H1 (cell line): ENCODE data around the gene ZNF839. TPM values are rescaled to one million over a fixed set of nuclear protein-coding genes. Genes with fewer than 3 reads are reported as not detected.

ENCODE experiments used
- CTCF ChIA-PET: fragments of 300-600 bp; sonication (Branson Sonifier 250); formaldehyde crosslinking; loops from one replicate; lab custom pipeline; 2021; ENCODE audit not compliant: partially characterized antibody; lab: Charles Lee
- POLR2A ChIA-PET: fragments of 300-600 bp; sonication (Branson Sonifier 250); formaldehyde crosslinking; loops from one replicate; lab custom pipeline; 2021; ENCODE audit warnings: inconsistent platforms; ENCODE audit not compliant: partially characterized antibody; lab: Charles Lee
- DNase-seq, 2 experiments: peaks; one replicate each; pipeline versions ENCODE4 v3.0.0 to v3.0.0-alpha.2; 2010 to 2022; ENCODE audit warnings: low spot score in 2 of 2, low read depth in 1 of 2, mixed read lengths in 1 of 2
- FAIRE-seq: peaks from 2 replicates; lab custom pipeline; 2011; peaks lifted over from hg19 to GRCh38; lab: Jason Lieb, UNC
- H2AFZ ChIP-seq: 2 replicates; pipeline ENCODE4 v1.8.1; 2012; ENCODE audit warnings: low read length, inconsistent platforms
- H2AK5ac ChIP-seq: 2 replicates; pipeline ENCODE4 v1.6.1; 2013; ENCODE audit warnings: low read depth, low read length
- H2BK120ac ChIP-seq: replicated peaks from 2 replicates; pipeline ENCODE3; 2013; ENCODE audit warnings: low read depth, low read length, inconsistent platforms
- H2BK12ac ChIP-seq: 2 replicates; pipeline ENCODE4 v1.6.1; 2013; ENCODE audit warnings: low read depth, low read length
- H2BK15ac ChIP-seq: 2 replicates; pipeline ENCODE4 v1.6.1; 2013; ENCODE audit warnings: low read length
- H2BK20ac ChIP-seq: 2 replicates; pipeline ENCODE4 v1.6.1; 2013; ENCODE audit warnings: low read length
- H2BK5ac ChIP-seq: 2 replicates; pipeline ENCODE4 v1.6.1; 2013; ENCODE audit warnings: low read depth, low read length
- H3K14ac ChIP-seq: 2 replicates; pipeline ENCODE4 v1.6.1; 2013; ENCODE audit warnings: inconsistent platforms; ENCODE audit not compliant: insufficient read length
- H3K18ac ChIP-seq: 2 replicates; pipeline ENCODE4 v1.6.1; 2013; ENCODE audit warnings: low read length; ENCODE audit errors: extremely low read depth
- H3K23ac ChIP-seq: 2 replicates; pipeline ENCODE4 v1.6.1; 2013; ENCODE audit warnings: inconsistent platforms; ENCODE audit not compliant: insufficient read length
- H3K23me2 ChIP-seq: 2 replicates; pipeline ENCODE4 v1.6.1; 2013; ENCODE audit warnings: low read depth, low read length
- H3K27ac ChIP-seq: 2 replicates; pipeline ENCODE4 v1.6.1; 2011; ENCODE audit warnings: low read depth, low read length, inconsistent platforms
- H3K27me3 ChIP-seq, 4 experiments: replicated peaks in 1 of 4; 1 replicate in 1 of 4; 2 replicates in 3 of 4; pipeline versions ENCODE4 v1.6.1 to v1.8.1; 2011 to 2013; ENCODE audit warnings: low read length in 3 of 4, mild to moderate bottlenecking in 3 of 4, inconsistent platforms in 2 of 4, mixed read lengths in 2 of 4, moderate library complexity in 1 of 4; ENCODE audit not compliant: control insufficient read depth in 3 of 4, insufficient read depth in 3 of 4; ENCODE audit errors: extremely low read depth in 1 of 4
- H3K36me3 ChIP-seq, 4 experiments: 2 replicates each; pipeline versions ENCODE4 v1.6.1 to v1.8.1; 2011 to 2013; ENCODE audit warnings: mild to moderate bottlenecking in 4 of 4, low read length in 3 of 4, moderate library complexity in 2 of 4, control low read depth in 1 of 4, inconsistent platforms in 1 of 4; ENCODE audit not compliant: insufficient read depth in 4 of 4, control insufficient read depth in 2 of 4
- H3K4ac ChIP-seq: replicated peaks from 2 replicates; pipeline ENCODE3; 2013; ENCODE audit warnings: low read length, low read depth, mixed read lengths, inconsistent platforms; ENCODE audit not compliant: insufficient read length
- H3K4me1 ChIP-seq, 4 experiments: replicated peaks in 1 of 4; 1 replicate in 1 of 4; 2 replicates in 3 of 4; pipeline versions ENCODE4 v1.6.1 to v1.8.1; 2011 to 2013; ENCODE audit warnings: low read length in 3 of 4, inconsistent platforms in 2 of 4, mixed read lengths in 1 of 4; ENCODE audit not compliant: insufficient read depth in 4 of 4, control insufficient read depth in 3 of 4
- H3K4me2 ChIP-seq, 2 experiments: 2 replicates each; pipeline versions ENCODE4 v1.6.1 to v1.8.1; 2011 to 2013; ENCODE audit warnings: low read depth in 2 of 2, low read length in 2 of 2, control low read depth in 1 of 2, inconsistent platforms in 1 of 2, mild to moderate bottlenecking in 1 of 2; ENCODE audit not compliant: insufficient read depth in 1 of 2
- H3K4me3 ChIP-seq, 4 experiments: fragments of 200-600, 300-600 bp in 1 of 4; sonication (generic), shearing (Covaris generic), sonication (Bioruptor Twin) in 1 of 4; 2 replicates each; pipeline versions ENCODE4 v1.5.1 to v1.8.1; 2011 to 2016; ENCODE audit warnings: low read length in 4 of 4, low read depth in 3 of 4, control low read depth in 2 of 4, inconsistent platforms in 2 of 4, mild to moderate bottlenecking in 2 of 4, mixed read lengths in 1 of 4, moderate library complexity in 1 of 4; ENCODE audit not compliant: insufficient read depth in 2 of 4; ENCODE audit errors: extremely low read depth in 1 of 4
- H3K56ac ChIP-seq: replicated peaks from 2 replicates; pipeline ENCODE3; 2013; ENCODE audit warnings: low read depth, mild to moderate bottlenecking, mixed read lengths, low read length, inconsistent platforms; ENCODE audit not compliant: insufficient read length
- H3K79me1 ChIP-seq: 2 replicates; pipeline ENCODE4 v1.6.1; 2013; ENCODE audit warnings: low read depth, low read length, control low read depth
- H3K79me2 ChIP-seq, 2 experiments: 2 replicates each; pipeline versions ENCODE4 v1.6.1 to v1.8.1; 2012 to 2013; ENCODE audit warnings: low read length in 2 of 2, mild to moderate bottlenecking in 2 of 2, inconsistent platforms in 1 of 2; ENCODE audit not compliant: insufficient read depth in 2 of 2, control insufficient read depth in 1 of 2
- H3K9ac ChIP-seq, 4 experiments: replicated peaks in 1 of 4; 1 replicate in 1 of 4; 2 replicates in 3 of 4; pipeline versions ENCODE4 v1.6.1 to v1.8.1; 2011 to 2013; ENCODE audit warnings: low read depth in 3 of 4, low read length in 3 of 4, control low read depth in 2 of 4, mild to moderate bottlenecking in 2 of 4, moderate library complexity in 2 of 4, inconsistent platforms in 1 of 4; ENCODE audit errors: extremely low read depth in 1 of 4
- H3K9me3 ChIP-seq, 2 experiments: 2 replicates each; pipeline versions ENCODE4 v1.6.1 to v1.8.1; 2012 to 2013; ENCODE audit warnings: mild to moderate bottlenecking in 2 of 2, moderate library complexity in 2 of 2, control low read depth in 1 of 2, inconsistent platforms in 1 of 2, low read depth in 1 of 2, low read length in 1 of 2, mixed read lengths in 1 of 2; ENCODE audit not compliant: insufficient read depth in 2 of 2
- H4K20me1 ChIP-seq, 2 experiments: replicated peaks in 1 of 2; 2 replicates each; pipeline versions ENCODE3 to v1.8.1; 2011 to 2013; ENCODE audit warnings: inconsistent platforms in 2 of 2, low read length in 2 of 2, mild to moderate bottlenecking in 1 of 2; ENCODE audit not compliant: insufficient read depth in 2 of 2, control insufficient read depth in 1 of 2
- H4K5ac ChIP-seq: 2 replicates; pipeline ENCODE4 v1.6.1; 2013; ENCODE audit warnings: low read length, low read depth, mixed read lengths, inconsistent platforms; ENCODE audit not compliant: insufficient read length
- H4K8ac ChIP-seq: 2 replicates; pipeline ENCODE4 v1.8.0; 2013; ENCODE audit warnings: mild to moderate bottlenecking, moderate library complexity, low read length, inconsistent platforms; ENCODE audit not compliant: insufficient read depth; ENCODE audit errors: extremely low read depth
- H4K91ac ChIP-seq: replicated peaks from 2 replicates; pipeline ENCODE3; 2013; ENCODE audit warnings: low read length, mixed read lengths, inconsistent platforms; ENCODE audit not compliant: insufficient read length
- EP300 ChIP-seq, 2 experiments: IDR thresholded peaks; 1 replicate in 1 of 2; 2 replicates in 1 of 2; pipeline ENCODE4 v1.6.1; 2011 to 2012; ENCODE audit warnings: low read depth in 2 of 2, low read length in 2 of 2, mild to moderate bottlenecking in 2 of 2, borderline replicate concordance in 1 of 2, inconsistent platforms in 1 of 2, moderate library complexity in 1 of 2
- JUN ChIP-seq: IDR thresholded peaks from 2 replicates; pipeline ENCODE4 v1.6.1; 2011; ENCODE audit warnings: low read depth, mild to moderate bottlenecking, improper control_type of control experiment, low read length
- RFX5 ChIP-seq: IDR thresholded peaks from 2 replicates; pipeline ENCODE4 v1.6.1; 2011; ENCODE audit warnings: low read depth, low read length, improper control_type of control experiment, borderline replicate concordance
- TEAD4 ChIP-seq: IDR thresholded peaks from 2 replicates; pipeline ENCODE4 v1.6.1; 2012; ENCODE audit warnings: low read depth, low read length, inconsistent platforms, mixed read lengths
- WGBS, 2 experiments: shearing (Covaris generic) in 1 of 2; methylation state at CpG; one replicate each; pipeline versions ENCODE4 v1.1.6 to v1.1.7; 2013 to 2015; ENCODE audit warnings: low lambda C conversion rate in 2 of 2, mixed read lengths in 2 of 2, inconsistent platforms in 1 of 2, low coverage in 1 of 2, missing lambda C conversion rate in 1 of 2; ENCODE audit not compliant: insufficient replicate concordance in 2 of 2, insufficient coverage in 1 of 2, insufficient read length in 1 of 2; ENCODE audit errors: extremely low coverage in 1 of 2, missing lambda C conversion rate in 1 of 2; 5-methylcytosine and 5-hydroxymethylcytosine counted together
- polyA plus RNA-seq, 7 experiments: library from polyadenylated mRNA; depleted of rRNA in 3 of 7; stranded (reverse) in 5 of 7; unstranded in 2 of 7; fragments of >200 nt in 5 of 7; fragments of 200-250 nt in 2 of 7; gene quantifications; 1 replicate in 5 of 7; 2 replicates in 1 of 7; 4 replicates in 1 of 7; pipeline versions ENCODE4 v1.2.1 to v1.2.3, GENCODE V29; 2011 to 2013; ENCODE audit warnings: missing spikeins in 2 of 7, mixed read lengths in 2 of 7
- total RNA-seq: library from RNA; stranded (reverse); fragmentation: NEBNext Ultra II Directional; extraction: Animal tissue kit (Norgen Biotek cat#: 25700); gene quantifications from 2 replicates; pipeline ENCODE4 v1.2.1, GENCODE V29; 2021
- TF ChIP-seq, protein P1 (sequence below): IDR thresholded peaks from 2 replicates; pipeline ENCODE4 v1.6.1; 2012; ENCODE audit warnings: inconsistent platforms

ZNF839 gene
- total and polyA plus RNA-seq, 2 of the 8 experiments (the other 6 are each of a cell fraction or from before 2014, with no cell fraction given): 8.1 to 9.4 TPM

DNA sequence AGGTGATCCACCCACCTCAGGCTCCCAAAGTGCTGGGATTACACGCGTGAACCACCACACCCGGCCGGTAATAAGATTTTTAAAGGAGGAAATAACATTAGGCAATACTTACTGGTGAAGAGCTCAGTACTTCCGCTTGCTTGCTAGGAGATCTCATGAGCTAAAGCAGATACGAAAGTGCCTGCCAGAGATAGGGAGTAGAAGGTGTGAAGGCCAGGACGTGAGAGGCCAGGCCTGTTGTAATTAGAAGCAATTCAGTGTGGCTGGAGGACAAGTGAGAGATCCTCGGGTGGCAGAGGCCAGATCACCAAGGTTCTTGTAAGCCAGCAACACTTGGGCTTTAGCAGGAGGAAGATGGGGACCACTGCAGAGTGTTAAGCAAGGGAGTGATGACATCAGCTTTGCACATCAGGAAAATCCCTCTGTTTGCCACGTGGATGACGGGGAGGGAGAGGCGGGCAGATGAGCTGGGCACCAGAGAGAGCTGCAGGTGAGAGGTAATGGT, 50.8 kb downstream of the ZNF839 start:
- H3K27me3 ChIP-seq: no peaks in the 10 kb centered on the region
- no peak overlapping the region for H2AFZ ChIP-seq
- no peak overlapping the region for H2BK120ac ChIP-seq
- H2BK5ac ChIP-seq: peak overlapping the region; percentile 26; the same call in 1 of the 2 replicates
- 0 out of 2 replicates have a peak overlapping the region, but pooled peaks have one; percentile 92 for H2BK15ac ChIP-seq
- 95% methylated on average over 11 of the region's 11 CpGs; no CpG with 5 or more reads in 1 of the 2 experiments for WGBS, 2 experiments
- peak overlapping the region; percentile 94 for H3K4ac ChIP-seq
- DNase-seq (no peak), FAIRE-seq (no peak)
- no peak overlapping the region for H3K23ac ChIP-seq
- no peaks in the 10 kb centered on the region for H3K23me2 ChIP-seq
- no peaks in the 10 kb centered on the region for H3K4me1 ChIP-seq
- ChIA-PET POLR2A (no interaction called here), CTCF (interaction anchor here (0.6 to 1.5 kb wide), 6 partner anchors 11 to 321 kb away, joined by 3 read pairs; no protein-coding TSS in a partner anchor)
- H4K5ac ChIP-seq: no peak overlapping the region
- H3K79me1 ChIP-seq: peaks cover 7% of the 10 kb centered on the region
- peak overlapping the region; percentile 39; the same call in 1 of the 2 replicates for H2AK5ac ChIP-seq
- H2BK20ac ChIP-seq: no peak overlapping the region
- no peak overlapping the region for H3K18ac ChIP-seq
- H3K36me3 ChIP-seq: no peaks in the 10 kb centered on the region
- no peak overlapping the region for H3K56ac ChIP-seq
- H3K9ac ChIP-seq: no peak overlapping the region; a peak in 1 of 7 replicates
- H4K91ac ChIP-seq: no peak overlapping the region
- H4K20me1 ChIP-seq: peaks cover 0 to 3% of the 10 kb centered on the region in 2 experiments
- no peak overlapping the region; the same call in 1 of the 2 replicates for H4K8ac ChIP-seq
- H3K79me2 ChIP-seq: peaks cover 0 to 23% of the 10 kb centered on the region in 2 experiments; a peak in 3 of 4 replicates
- H3K4me2 ChIP-seq: no peak overlapping the region
- no peaks in the 10 kb centered on the region for H3K9me3 ChIP-seq
- TF ChIP-seq JUN (no peak), EP300 (IDR thresholded peaks at IDR 0.05; ENCODE audit: borderline replicate concordance in 1 of 2, low read depth in 2 of 2, low read length in 2 of 2) (no peak), TEAD4 (no peak), RFX5 (no peak)
- TF ChIP-seq, protein P1, sequence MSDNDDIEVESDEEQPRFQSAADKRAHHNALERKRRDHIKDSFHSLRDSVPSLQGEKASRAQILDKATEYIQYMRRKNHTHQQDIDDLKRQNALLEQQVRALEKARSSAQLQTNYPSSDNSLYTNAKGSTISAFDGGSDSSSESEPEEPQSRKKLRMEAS: no peak
- H2BK12ac ChIP-seq: no peak overlapping the region
- H3K4me3 ChIP-seq: no peak overlapping the region
- no peak overlapping the region for H3K27ac ChIP-seq
- no peak overlapping the region for H3K14ac ChIP-seq
